HCT116 (cell line): ENCODE measurements around the gene OPCML.

Experiments
- EZH2 ChIP-seq: fragments of 200-600 bp; sonication (generic); IDR thresholded peaks from 2 replicates; pipeline ENCODE4 v1.6.1; 2017; ENCODE audit warnings: antibody characterized with exemption, mixed run types
- POLR2A ChIP-seq: IDR thresholded peaks from 2 replicates; pipeline ENCODE4 v1.7.0; 2011; ENCODE audit warnings: borderline replicate concordance; ENCODE audit not compliant: insufficient read depth, insufficient read length; ENCODE audit errors: extremely low read depth
- SP1 ChIP-seq: IDR thresholded peaks from 2 replicates; pipeline ENCODE4 v1.6.1; 2012; ENCODE audit warnings: low read depth
- ZFX ChIP-seq: fragments of 450-650 bp; IDR thresholded peaks from 2 replicates; pipeline ENCODE4 v1.6.1; 2017
- TF ChIP-seq, protein P1 (sequence below), 3 experiments: fragments of 200-600 bp in 1 of 3; sonication (generic) in 1 of 3; IDR thresholded peaks in 2 of 3; conservative IDR thresholded peaks in 1 of 3; 2 replicates each; pipeline ENCODE4 v1.5.1; 2012 to 2017; ENCODE audit warnings: low read depth in 2 of 3, low read length in 2 of 3, antibody characterized with exemption in 1 of 3, borderline replicate concordance in 1 of 3, control low read depth in 1 of 3, mild to moderate bottlenecking in 1 of 3, mixed read lengths in 1 of 3, mixed run types in 1 of 3, moderate library complexity in 1 of 3; ENCODE audit not compliant: insufficient read depth in 1 of 3

DNA sequence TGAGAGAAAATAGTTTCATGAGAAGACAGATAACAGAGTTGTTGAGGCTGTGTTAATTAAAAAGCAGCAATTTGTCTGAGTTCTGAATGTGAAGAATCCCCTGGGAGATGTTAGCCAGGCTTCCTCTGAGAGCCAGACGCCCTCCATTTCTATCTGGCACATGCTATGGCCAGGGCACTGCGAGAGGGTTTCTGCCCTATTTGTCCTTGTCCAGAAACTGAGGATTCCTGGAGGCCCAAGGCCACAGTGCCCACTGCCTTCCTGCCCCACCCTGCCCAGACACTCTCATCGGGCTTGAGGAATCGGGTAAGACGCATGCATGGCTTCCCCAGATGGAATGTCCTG is 484.6 kb downstream of the OPCML start:
- TF ChIP-seq, protein P1, sequence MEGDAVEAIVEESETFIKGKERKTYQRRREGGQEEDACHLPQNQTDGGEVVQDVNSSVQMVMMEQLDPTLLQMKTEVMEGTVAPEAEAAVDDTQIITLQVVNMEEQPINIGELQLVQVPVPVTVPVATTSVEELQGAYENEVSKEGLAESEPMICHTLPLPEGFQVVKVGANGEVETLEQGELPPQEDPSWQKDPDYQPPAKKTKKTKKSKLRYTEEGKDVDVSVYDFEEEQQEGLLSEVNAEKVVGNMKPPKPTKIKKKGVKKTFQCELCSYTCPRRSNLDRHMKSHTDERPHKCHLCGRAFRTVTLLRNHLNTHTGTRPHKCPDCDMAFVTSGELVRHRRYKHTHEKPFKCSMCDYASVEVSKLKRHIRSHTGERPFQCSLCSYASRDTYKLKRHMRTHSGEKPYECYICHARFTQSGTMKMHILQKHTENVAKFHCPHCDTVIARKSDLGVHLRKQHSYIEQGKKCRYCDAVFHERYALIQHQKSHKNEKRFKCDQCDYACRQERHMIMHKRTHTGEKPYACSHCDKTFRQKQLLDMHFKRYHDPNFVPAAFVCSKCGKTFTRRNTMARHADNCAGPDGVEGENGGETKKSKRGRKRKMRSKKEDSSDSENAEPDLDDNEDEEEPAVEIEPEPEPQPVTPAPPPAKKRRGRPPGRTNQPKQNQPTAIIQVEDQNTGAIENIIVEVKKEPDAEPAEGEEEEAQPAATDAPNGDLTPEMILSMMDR (IDR thresholded peaks at IDR 0.05 in 2 of 3, conservative IDR thresholded peaks at IDR 0.05 in 1 of 3; ENCODE audit: borderline replicate concordance in 1 of 3, insufficient read depth in 1 of 3, low read depth in 2 of 3, low read length in 2 of 3): no peak
- TF ChIP-seq EZH2: no peak
- no peak for TF ChIP-seq POLR2A
- no peak for TF ChIP-seq ZFX
- no peak for TF ChIP-seq SP1
